CD1c-positive myeloid dendritic cell (primary cell): ENCODE measurements around the gene CD200R1L.
A peak's percentile ranks its signal among the peaks of the same experiment; 100 is the strongest.
"Not testable (repeated sequence)": the region's sequence is repeated elsewhere in the genome, so short reads cannot be mapped to it uniquely, and the experiment has no call there.

Experiments
- DNase-seq: peaks from one replicate; pipeline ENCODE4 v3.0.0-alpha.2; 2016; ENCODE audit errors: extremely low spot score

The CD200R1L gene, protein sequence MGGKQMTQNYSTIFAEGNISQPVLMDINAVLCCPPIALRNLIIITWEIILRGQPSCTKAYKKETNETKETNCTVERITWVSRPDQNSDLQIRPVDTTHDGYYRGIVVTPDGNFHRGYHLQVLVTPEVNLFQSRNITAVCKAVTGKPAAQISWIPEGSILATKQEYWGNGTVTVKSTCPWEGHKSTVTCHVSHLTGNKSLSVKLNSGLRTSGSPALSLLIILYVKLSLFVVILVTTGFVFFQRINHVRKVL

DNA sequence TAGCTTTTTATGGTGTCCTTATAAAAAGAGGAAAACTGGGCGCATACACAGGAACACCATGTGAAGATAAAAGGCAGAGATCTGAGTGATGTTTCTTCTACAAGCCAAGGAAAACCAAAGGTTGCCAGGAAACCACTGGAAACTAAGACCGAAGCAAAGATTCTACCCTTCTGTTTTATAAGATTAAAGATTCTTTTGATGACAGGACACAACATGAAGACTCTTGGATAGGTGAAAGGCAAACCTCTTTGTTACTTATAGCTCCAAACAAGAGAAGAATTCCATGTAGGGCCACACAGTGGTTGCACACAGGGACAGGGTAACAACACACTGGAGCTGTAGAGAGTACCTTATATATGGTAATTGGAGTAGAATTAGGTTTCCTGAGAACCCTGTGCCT lies at the start of gene CD200R1L:
TSS of gene CD200R1L (minus strand) at position 101 of the 400 bp plus-strand sequence. CDS start 17,497 bp downstream, outside the sequence.
- no peak for DNase-seq

GRCh38 chr3:112894258-112894657 lies 47.6 kb upstream of the CD200R1L start:
- no peak for DNase-seq

DNA sequence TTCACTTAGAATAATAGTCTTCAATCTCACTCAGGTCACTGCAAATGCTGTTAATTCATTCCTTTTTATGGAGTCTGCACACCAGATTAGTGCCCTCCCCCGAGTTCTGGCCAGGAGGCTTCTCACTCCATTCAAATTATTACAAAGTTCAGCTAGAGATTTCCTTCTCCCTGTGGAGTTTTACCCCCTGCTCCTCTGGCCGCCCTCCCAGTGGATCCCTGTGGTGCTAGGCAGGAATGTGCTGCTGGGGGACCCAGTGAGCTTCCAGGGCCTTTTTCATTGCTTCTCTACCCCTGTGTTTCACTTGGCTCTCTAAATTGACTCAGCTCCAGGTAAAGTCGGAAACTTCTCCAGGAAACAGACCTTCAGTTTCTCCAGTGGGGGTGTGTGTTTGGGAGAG lies 42.7 kb upstream of the CD200R1L start:
- no peak for DNase-seq

- no peak for DNase-seq
These were observed 41.9 kb upstream of the CD200R1L start for GRCh38 chr3:112888381-112889085.

DNA sequence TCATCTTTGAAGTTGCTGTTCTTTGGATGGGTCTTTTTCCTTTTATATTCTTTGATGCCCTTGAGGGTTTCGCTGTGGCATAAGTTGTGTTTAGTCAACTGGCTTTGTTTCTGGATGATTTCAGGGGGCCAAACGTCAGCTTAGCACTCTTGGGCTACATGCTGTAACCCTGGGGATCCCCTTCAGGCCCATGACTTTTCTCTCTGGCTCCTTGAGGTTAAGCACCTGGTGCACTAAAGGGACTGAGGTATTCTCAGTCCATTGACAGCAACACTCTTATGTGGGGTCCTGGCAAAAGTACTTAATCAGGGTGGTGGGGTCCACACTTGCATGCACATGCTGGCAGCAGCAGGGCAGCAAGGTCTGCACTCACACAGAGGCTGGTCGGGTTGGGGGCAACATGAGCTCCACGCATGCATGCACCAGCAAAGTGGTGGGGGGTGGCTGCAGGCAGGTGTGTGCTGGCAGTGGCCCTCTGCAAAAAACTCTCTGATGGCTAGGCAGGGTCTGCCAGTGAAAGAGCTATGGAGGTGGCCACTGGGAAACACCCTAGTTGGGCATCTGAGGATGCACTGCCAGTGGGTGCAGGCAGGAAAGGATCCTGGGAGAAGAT lies 38.1 kb upstream of the CD200R1L start:
- DNase-seq: no peak

- DNase-seq: no peak
These were observed 35.2 kb upstream of the CD200R1L start for GRCh38 chr3:112881891-112882290.

GRCh38 chr3:112875561-112875960 lies 28.9 kb upstream of the CD200R1L start:
- no peak for DNase-seq

DNA sequence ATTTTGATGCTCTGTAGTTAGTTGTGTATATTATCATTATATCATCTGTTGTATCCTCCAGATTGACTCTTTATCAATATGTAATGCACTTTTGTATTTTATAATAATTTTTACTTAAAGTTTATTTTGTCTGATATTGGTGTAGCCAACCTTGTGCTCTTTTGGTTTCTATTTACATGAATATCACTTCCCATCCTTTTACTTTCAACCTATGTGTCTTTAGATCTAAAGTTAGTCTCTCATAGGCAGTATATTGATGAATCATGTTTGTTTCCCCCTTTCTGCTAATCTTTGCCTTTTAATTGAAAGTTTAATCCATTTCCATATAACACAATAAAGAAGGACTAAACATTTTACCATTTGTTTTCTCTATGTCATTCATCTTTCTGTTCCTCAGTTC lies 28.1 kb upstream of the CD200R1L start:
- no peak for DNase-seq

DNA sequence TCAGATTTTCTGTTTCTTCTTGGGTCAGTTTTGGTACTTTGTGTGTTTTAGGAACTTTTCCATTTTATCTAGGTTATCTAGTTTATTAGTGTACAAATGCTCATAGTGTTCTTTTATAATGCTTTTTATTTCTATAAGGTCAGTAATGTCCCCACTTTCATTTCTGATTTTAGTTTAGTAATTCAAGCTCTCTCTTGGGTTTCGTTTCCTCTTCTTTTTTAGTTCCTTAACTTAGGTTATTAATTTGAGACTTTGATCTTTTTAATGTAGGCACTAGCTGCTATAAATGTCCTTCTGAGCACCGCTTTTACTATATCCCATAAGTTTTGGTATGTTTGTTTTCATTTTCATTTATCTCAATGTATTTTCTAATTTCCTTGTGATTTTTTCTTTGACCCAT lies 27.0 kb upstream of the CD200R1L start:
- peak; percentile 70 for DNase-seq

GRCh38 chr3:112871735-112872134 lies 25.1 kb upstream of the CD200R1L start:
- no peak for DNase-seq

GRCh38 chr3:112865757-112866156 lies 19.1 kb upstream of the CD200R1L start:
- no peak for DNase-seq

- DNase-seq: peak; percentile 18
These were observed 14.2 kb upstream of the CD200R1L start for GRCh38 chr3:112860898-112861297.

- DNase-seq: peak; percentile 89
These were observed 11.9 kb upstream of the CD200R1L start for GRCh38 chr3:112858410-112859069.

DNA sequence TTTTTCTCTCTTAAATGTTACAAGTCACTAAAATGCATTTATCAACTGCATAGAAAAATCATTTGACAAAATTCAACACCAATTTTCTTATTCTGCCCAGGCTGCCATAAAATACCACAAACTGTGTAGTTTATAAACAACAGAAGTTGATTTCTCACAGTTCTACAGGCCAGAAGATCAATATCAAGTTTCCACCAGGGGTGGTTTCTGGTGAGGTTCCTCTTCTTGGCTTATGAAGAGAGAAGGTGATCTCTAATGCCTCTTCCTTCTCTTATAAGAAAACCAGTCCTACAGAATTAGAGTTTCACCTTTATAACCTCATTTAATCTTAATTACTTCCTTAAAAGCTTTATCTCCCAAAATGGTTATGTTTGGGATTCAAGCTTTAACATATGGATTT lies 10.9 kb upstream of the CD200R1L start:
- peak; percentile 45 for DNase-seq

DNA sequence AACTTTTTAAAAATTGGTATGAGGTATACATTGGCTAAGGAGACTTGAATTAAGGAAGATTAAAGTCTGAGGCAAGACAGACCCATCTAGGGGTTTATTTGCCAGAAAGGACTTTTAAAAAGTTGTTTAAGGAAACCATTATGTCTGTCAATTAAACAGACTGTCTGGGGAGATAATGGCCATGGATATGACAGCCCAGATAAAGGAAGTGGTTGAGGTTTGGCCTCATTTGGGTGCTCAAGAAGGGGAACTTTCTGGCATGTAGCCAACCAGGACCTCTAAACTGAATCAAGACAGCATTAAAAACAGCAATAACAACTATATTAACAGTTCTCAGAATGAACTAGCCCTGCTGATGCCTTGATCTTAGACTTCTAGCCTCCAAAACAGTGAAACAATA lies 9.9 kb upstream of the CD200R1L start:
- DNase-seq: peak; percentile 30

DNA sequence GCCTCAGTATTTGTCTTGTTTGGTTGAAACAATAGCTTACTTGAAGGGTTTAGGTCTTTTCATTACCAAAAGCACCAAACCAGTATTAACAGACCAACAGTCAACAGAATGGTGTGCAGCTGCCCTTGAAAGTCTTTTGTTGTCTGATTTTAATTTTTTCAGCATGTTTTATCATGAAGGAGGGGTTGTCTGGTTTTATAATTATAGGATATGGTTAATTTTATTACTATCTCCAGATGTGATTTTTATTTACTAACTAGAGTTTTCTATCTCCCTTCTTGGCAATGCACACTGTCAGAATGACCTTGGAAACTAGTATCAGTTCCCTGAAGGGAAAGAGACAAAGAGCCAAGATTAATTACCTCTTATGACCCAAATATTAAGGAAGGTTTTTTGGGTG lies 9.2 kb upstream of the CD200R1L start:
- DNase-seq: no peak

DNA sequence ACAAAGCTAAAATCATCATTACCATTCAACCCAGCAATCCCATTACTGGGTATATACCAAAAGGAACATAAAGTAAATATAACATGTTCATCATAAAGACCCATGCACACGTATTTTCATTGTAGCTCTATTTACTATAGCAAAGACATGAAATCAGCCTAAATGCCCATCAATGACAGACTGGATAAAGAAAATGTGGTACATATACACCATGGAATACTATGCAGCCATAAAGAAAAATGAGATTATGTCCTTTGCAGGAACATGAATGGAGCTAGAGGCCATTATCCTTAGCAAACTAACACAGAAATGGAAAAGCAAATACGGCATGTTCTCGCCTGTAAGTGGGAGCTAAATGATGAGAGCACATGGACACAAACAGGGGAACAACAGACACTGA lies 8.4 kb upstream of the CD200R1L start:
- not testable (repeated sequence) for DNase-seq

- no peak for DNase-seq
These were observed 1.5 kb upstream of the CD200R1L start for GRCh38 chr3:112848196-112848595.

DNA sequence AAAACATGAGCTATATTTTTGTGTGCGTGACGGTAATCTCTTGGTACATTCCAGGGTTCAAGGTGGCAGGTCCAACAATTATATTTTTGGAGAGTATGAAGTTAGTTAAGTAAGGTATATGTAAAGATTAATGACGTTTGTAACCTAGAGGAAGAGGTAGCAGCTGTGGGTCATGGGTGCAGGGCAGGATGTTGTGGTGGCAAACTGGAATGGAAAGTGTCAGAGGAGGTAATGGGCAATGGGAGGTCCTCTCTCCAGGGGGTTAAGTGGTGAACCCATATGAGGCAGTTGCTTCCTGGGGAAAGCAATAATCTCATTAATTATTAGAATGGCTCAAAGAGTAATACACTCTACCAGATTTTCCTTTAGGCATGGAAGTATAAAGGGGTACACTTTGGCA lies 1.0 kb upstream of the CD200R1L start:
- no peak for DNase-seq

DNA sequence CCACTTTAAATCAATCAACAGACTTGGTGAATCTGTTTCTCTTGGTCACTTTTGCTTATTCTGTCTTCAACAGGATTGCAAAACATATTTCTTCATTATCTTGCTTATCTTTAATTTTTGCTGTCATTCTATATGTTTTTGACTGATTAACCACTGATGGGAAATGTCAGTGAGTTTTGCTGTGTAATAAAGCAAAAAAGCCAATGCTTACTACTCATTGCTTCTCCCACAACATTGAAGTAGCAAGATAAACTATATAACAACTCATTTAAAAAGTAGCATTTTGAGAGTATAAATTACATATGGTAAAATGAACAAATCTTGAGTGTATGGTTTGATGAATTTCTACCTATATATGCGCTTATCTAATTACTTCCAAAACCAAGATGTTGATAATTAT lies 892 bp downstream of the CD200R1L start:
- no peak for DNase-seq

DNA sequence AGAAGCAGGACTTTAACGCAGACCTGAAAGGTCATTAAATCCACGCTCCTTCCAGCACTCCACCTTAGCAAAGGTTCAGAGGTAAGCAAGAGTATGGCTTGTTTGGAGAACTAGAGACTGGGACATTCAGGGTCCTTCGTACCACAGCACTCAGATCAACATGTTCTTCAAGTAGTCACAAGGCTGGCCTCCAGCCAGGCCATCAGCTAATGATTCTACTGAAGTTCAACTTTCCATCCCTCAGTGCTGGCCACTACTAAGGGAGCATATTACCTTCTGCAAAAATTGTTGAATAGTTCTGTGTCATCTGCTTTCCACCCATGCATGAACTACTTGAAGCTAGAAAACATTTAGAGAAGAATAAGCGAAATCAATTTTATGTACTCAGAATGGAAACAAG lies 17.6 kb downstream of the CD200R1L start:
- DNase-seq: no peak
